ENCODE results near the gene TLR6.

The TLR6 gene, protein sequence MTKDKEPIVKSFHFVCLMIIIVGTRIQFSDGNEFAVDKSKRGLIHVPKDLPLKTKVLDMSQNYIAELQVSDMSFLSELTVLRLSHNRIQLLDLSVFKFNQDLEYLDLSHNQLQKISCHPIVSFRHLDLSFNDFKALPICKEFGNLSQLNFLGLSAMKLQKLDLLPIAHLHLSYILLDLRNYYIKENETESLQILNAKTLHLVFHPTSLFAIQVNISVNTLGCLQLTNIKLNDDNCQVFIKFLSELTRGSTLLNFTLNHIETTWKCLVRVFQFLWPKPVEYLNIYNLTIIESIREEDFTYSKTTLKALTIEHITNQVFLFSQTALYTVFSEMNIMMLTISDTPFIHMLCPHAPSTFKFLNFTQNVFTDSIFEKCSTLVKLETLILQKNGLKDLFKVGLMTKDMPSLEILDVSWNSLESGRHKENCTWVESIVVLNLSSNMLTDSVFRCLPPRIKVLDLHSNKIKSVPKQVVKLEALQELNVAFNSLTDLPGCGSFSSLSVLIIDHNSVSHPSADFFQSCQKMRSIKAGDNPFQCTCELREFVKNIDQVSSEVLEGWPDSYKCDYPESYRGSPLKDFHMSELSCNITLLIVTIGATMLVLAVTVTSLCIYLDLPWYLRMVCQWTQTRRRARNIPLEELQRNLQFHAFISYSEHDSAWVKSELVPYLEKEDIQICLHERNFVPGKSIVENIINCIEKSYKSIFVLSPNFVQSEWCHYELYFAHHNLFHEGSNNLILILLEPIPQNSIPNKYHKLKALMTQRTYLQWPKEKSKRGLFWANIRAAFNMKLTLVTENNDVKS

DNA sequence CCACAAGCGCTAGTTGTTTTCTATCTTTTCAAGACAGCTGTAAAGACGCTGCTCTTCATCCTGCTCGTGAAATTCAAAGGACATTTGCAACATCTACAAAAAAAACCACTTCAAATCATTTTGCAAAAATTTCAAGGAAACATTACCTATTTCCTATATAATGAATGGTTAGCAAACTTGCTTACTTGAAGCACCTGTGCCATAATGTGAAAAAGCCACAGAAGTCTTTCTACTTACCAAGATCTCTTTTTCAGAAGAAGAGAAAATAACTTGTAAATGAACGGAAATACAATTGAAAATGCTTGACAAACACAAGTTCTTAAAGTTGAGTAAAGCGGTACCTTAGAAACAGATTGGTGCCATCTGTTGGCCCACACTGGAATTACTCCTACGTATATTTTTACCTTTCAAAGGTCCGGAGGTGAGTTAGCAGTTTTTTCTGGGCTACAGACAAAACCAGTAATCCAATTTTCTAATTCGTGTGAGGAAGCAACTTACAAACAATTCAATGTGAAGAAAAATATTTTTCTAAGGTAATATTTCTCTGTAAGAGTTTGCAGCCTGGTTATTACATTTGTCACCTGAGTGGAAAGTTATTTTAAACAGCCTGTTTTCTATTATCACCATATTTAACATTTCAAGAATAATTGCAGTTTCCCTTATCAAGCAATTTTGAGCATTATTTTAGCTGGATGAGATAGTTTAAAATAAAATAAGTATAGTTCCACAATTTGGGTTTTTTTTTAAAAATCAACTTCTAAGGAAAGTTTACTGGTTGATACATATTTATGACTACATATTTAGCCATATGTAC, at the start of gene TLR6:
Gene TLR6, minus strand, starts transcription at position 294 of the 814 bp plus-strand sequence. CDS start 27,344 bp downstream, outside the sequence.
- no peak for DNase-seq (ENCODE audit: low spot score)
- H3K4me3 ChIP-seq = peak within 1 kb of the TSS; percentile 50
- peak within 1 kb of the TSS in 1 of 2 donors; percentile 70 for H3K27ac ChIP-seq
- TF ChIP-seq, protein P1, sequence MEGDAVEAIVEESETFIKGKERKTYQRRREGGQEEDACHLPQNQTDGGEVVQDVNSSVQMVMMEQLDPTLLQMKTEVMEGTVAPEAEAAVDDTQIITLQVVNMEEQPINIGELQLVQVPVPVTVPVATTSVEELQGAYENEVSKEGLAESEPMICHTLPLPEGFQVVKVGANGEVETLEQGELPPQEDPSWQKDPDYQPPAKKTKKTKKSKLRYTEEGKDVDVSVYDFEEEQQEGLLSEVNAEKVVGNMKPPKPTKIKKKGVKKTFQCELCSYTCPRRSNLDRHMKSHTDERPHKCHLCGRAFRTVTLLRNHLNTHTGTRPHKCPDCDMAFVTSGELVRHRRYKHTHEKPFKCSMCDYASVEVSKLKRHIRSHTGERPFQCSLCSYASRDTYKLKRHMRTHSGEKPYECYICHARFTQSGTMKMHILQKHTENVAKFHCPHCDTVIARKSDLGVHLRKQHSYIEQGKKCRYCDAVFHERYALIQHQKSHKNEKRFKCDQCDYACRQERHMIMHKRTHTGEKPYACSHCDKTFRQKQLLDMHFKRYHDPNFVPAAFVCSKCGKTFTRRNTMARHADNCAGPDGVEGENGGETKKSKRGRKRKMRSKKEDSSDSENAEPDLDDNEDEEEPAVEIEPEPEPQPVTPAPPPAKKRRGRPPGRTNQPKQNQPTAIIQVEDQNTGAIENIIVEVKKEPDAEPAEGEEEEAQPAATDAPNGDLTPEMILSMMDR (IDR thresholded peaks at IDR 0.05) = peak; percentile 32

DNA sequence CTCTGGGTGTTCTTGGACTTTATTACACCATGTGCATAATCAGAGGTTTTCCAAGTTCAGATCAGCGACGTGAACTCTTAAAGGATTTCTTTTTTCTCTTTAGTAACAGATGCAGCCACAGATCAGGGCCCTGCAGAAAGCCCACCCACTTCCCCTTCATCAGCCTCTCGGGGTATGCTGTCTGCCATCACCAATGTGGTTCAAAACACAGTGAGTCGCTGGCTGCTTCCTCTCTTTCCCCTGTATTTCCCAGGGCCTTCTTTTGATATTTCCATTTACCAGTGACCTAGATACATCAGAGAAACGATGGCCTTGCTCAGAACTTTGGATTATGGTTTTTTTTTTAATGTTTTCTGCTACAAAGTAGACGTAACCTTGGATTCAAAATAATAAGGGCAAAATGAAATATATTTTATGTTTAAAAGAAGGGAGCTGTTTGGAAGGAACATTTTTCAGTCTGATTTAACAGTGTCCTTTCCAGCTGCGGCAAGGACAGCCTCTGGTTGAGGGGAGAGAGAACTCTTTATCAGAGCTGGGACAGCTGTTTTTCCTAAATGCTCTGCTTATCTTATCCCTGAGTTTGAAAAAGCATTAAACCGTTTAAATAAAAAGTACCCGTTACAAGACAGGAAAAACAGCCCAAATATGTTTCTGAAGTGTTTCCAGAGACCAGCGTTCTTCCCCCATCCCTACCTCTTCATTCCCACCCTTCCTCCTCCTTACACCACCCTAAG, 49.2 kb upstream of the TLR6 start:
- Histone ChIP-seq H3K27ac (no peak overlapping the region), H3K4me3 (no peak overlapping the region)
- no peak for DNase-seq (ENCODE audit: low spot score)
- TF ChIP-seq, protein P1 (IDR thresholded peaks at IDR 0.05) = no peak

DNA sequence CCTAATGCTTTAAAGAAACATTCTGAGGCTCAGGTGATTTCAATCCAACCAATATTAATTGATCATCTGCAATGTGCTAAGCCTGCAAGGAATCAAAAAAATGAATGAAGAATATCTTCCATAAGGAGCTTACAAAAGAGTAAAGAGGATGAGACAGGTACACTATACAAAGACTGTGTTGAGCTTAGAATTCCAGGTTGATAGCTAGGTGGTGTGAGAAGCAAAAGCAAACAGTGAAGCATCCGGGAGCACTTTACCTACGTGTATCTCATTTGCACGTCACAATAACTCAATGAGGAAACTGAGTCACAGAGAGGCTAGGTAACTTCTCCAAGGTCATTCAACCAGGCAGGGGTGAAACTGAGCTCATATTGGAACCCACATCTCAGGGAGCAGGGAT, 48.1 kb upstream of the TLR6 start:
- DNase-seq (ENCODE audit: low spot score) = no peak
- TF ChIP-seq, protein P1 (IDR thresholded peaks at IDR 0.05) = no peak
- Histone ChIP-seq H3K27ac (no peak overlapping the region), H3K4me3 (no peak overlapping the region)

DNA sequence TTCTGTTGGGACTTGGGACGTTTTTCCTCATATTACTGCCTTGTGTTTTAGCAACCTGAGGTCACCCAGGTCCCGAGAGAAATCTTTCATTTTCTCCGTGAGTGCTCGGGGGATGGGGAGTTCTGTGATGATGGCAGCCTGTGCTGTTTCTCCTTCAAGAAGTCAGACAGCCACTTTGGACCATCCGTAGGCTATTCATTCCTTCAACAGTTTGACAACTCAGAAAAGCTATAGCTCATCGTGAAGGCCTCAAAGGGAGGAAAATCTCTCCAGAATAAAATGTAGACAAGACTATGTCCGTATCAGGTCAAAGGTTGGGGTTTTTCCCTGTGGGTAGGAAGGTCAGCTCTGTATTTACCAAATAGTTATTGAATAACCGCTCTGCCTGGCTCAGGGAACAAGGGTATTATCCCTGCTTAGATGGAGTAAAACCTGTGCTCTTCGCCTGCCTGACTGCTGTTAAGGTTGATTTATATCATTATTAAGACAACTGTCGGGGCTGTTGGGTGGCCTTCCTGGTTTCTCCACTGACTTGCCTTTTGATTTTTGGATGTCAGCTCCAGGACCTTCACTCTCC, 47.6 kb upstream of the TLR6 start:
- no peak for DNase-seq (ENCODE audit: low spot score)
- Histone ChIP-seq H3K27ac (no peak overlapping the region), H3K4me3 (no peak overlapping the region)
- TF ChIP-seq, protein P1 (IDR thresholded peaks at IDR 0.05) = no peak

DNA sequence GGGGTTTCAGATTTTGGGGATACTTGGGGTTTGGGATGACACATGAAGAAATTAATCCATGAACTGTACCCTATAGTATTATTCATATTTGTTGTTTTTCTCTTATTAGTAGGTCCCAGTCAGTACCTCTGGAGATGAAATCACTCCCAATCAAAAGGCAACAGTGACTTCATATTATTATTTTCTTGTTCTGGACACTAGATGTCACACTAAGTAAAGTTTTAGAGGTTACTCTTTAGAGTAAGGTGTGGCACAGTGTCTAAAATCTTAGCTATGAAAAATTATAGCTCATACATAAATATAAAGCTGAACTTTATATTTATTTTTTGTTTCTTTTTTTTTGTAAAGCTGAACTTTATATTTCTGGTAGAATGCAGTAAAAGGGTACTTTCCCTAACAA, 46.1 kb upstream of the TLR6 start:
- no peak overlapping the region for H3K4me3 ChIP-seq
- DNase-seq (ENCODE audit: low spot score) = no peak
- TF ChIP-seq, protein P1 (IDR thresholded peaks at IDR 0.05) = no peak
- no peak overlapping the region for H3K27ac ChIP-seq

DNA sequence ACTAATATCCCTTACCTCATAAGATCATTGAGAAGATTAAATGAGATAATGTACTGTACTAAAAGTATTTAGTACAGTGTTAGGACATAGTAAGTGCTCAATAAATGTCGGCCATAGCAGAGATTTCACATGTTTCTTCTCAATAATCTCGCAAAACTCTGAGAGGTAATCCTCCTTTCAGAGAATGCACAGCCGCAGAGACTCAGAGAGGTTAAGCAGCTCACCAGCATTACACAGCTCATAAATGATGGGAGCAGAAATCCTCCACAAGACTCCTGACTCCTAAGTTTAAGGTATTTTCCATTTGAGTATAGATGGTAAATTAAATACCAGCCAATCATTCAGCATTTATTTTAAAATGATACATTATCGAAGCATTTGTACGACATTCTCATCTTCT, 45.6 kb upstream of the TLR6 start:
- Histone ChIP-seq H3K27ac (no peak overlapping the region), H3K4me3 (no peak overlapping the region)
- TF ChIP-seq, protein P1 (IDR thresholded peaks at IDR 0.05) = no peak
- DNase-seq (ENCODE audit: low spot score) = no peak

All from coronary artery (tissue), 2 donors.